GM12878 (cell line): Measurements from ENCODE around the gene PPM1A. TPM values are rescaled to one million over a fixed set of nuclear protein-coding genes. Genes with fewer than 3 reads are reported as not detected.

Source experiments
- ATF2 ChIP-seq: IDR thresholded peaks from 2 replicates; pipeline ENCODE4 v1.6.1; 2012; ENCODE audit warnings: low read length, inconsistent platforms
- ATF3 ChIP-seq: IDR thresholded peaks from 2 replicates; pipeline ENCODE4 v1.6.1; 2011; ENCODE audit warnings: low read depth, mild to moderate bottlenecking, low read length, moderate library complexity, borderline replicate concordance; ENCODE audit errors: extremely low read depth
- BACH1 ChIP-seq: fragments of 450-650 bp; IDR thresholded peaks from 2 replicates; pipeline ENCODE4 v1.6.1; 2017; ENCODE audit warnings: mild to moderate bottlenecking, borderline replicate concordance
- BCL11A ChIP-seq: IDR thresholded peaks from 2 replicates; pipeline ENCODE4 v1.6.1; 2011; ENCODE audit warnings: low read depth, low read length
- BMI1 ChIP-seq: fragments of 450-650 bp; IDR thresholded peaks from 2 replicates; pipeline ENCODE4 v1.6.1; 2016; ENCODE audit warnings: mild to moderate bottlenecking, moderate library complexity, borderline replicate concordance
- CBFB ChIP-seq: IDR thresholded peaks from 2 replicates; pipeline ENCODE4 v1.6.1; 2016; ENCODE audit warnings: antibody characterized with exemption, low read depth
- CBX5 ChIP-seq: sonication (generic); IDR thresholded peaks from 2 replicates; pipeline ENCODE4 v1.6.1; 2016; ENCODE audit warnings: low read depth, moderate library complexity, mild to moderate bottlenecking, inconsistent platforms
- CREM ChIP-seq: IDR thresholded peaks from 2 replicates; pipeline ENCODE4 v1.6.1; 2014; ENCODE audit warnings: antibody characterized with exemption, low read depth
- CUX1 ChIP-seq: IDR thresholded peaks from 2 replicates; pipeline ENCODE4 v1.6.1; 2012; ENCODE audit warnings: improper control_type of control experiment, low read depth, low read length; ENCODE audit not compliant: insufficient replicate concordance
- ETV6 ChIP-seq, 2 experiments: fragments of 450-650 bp in 1 of 2; IDR thresholded peaks in 1 of 2; conservative IDR thresholded peaks in 1 of 2; 2 replicates each; pipeline ENCODE4 v1.6.1; 2014; ENCODE audit warnings: antibody characterized with exemption in 1 of 2, borderline replicate concordance in 1 of 2, low read depth in 1 of 2, mild to moderate bottlenecking in 1 of 2, moderate library complexity in 1 of 2
- FOXM1 ChIP-seq: IDR thresholded peaks from 2 replicates; pipeline ENCODE4 v1.6.1; 2012; ENCODE audit warnings: low read depth, mild to moderate bottlenecking, inconsistent platforms, low read length, moderate library complexity
- GATAD2B ChIP-seq: fragments of 450-650 bp; conservative IDR thresholded peaks from 2 replicates; pipeline ENCODE4 v1.6.1; 2017; ENCODE audit warnings: low read depth, mild to moderate bottlenecking, moderate library complexity
- MYC ChIP-seq: IDR thresholded peaks from 2 replicates; pipeline ENCODE4 v1.6.1; 2011; ENCODE audit warnings: mild to moderate bottlenecking, low read length, moderate library complexity, inconsistent platforms; ENCODE audit not compliant: insufficient read depth, insufficient replicate concordance, insufficient read length, severe bottlenecking
- PAX5 ChIP-seq: IDR thresholded peaks from 2 replicates; pipeline ENCODE4 v1.6.1; 2011; ENCODE audit warnings: low read depth, low read length, borderline replicate concordance
- RCOR1 ChIP-seq: conservative IDR thresholded peaks from 2 replicates; pipeline ENCODE4 v1.6.1; 2012; ENCODE audit warnings: low read depth, low read length, improper control_type of control experiment
- SP1 ChIP-seq: IDR thresholded peaks from one replicate; pipeline ENCODE4 v1.6.1; 2011; ENCODE audit warnings: low read depth, low read length
- SPI1 ChIP-seq: IDR thresholded peaks from 2 replicates; pipeline ENCODE4 v1.6.1; 2011; ENCODE audit warnings: low read depth, mild to moderate bottlenecking, low read length, moderate library complexity, borderline replicate concordance; ENCODE audit not compliant: insufficient read depth
- SREBF1 ChIP-seq: IDR thresholded peaks from 2 replicates; pipeline ENCODE4 v1.6.1; 2012; ENCODE audit warnings: mild to moderate bottlenecking, low read length
- SRF ChIP-seq, 2 experiments: IDR thresholded peaks; 2 replicates each; pipeline ENCODE4 v1.6.1; 2011; ENCODE audit warnings: low read depth in 2 of 2, low read length in 2 of 2, mild to moderate bottlenecking in 1 of 2, moderate library complexity in 1 of 2
- USF2 ChIP-seq: IDR thresholded peaks from 2 replicates; pipeline ENCODE4 v1.6.1; 2011; ENCODE audit warnings: low read depth, low read length, improper control_type of control experiment, borderline replicate concordance
- WRNIP1 ChIP-seq: IDR thresholded peaks from 2 replicates; pipeline ENCODE4 v1.6.1; 2011; ENCODE audit warnings: low read depth, low read length, improper control_type of control experiment, borderline replicate concordance
- ZNF217 ChIP-seq: fragments of 450-650 bp; IDR thresholded peaks from 2 replicates; pipeline ENCODE4 v1.6.1; 2017; ENCODE audit warnings: antibody characterized with exemption, mild to moderate bottlenecking
- polyA plus RNA-seq, 11 experiments: library from polyadenylated mRNA; depleted of rRNA in 4 of 11; unstranded in 6 of 11; stranded (reverse) in 5 of 11; fragments of >200 nt; fragmentation: Nextera tagmentation in 4 of 11; fragmentation: Illumina TruSeq in 1 of 11; extraction: Ambion mirVana in 4 of 11; extraction: Trizol in 1 of 11; gene quantifications; 1 replicate in 1 of 11; 2 replicates in 10 of 11; pipeline versions ENCODE4 v1.2.1 to v1.2.3, GENCODE V29; 2011 to 2016; ENCODE audit warnings: inconsistent platforms in 2 of 11, missing spikeins in 2 of 11, low read depth in 1 of 11
- total RNA-seq, 4 experiments: library from RNA; depleted of rRNA in 3 of 4; stranded (reverse); fragments of >200 nt in 3 of 4; fragmentation: Illumina TruSeq in 1 of 4; extraction: Trizol in 1 of 4; gene quantifications; 2 replicates each; pipeline versions ENCODE4 v1.2.1 to v1.2.3, GENCODE V29; 2013 to 2021

The PPM1A gene
- total and polyA plus RNA-seq, 10 of the 15 experiments (the other 5 are each of a cell fraction or from before 2014, with no cell fraction given): 16.8 to 124 (median 47.0) TPM

- TF ChIP-seq PAX5 (0 out of 2 replicates have a peak, but pooled peaks have one; percentile 18), CREM (peak; percentile 95), ATF2 (peak; percentile 95), FOXM1 (no peak), CUX1 (no peak), BMI1 (no peak), ATF3 (no peak), GATAD2B (peak; percentile 41; the same call in 1 of the 2 replicates), SRF (IDR thresholded peaks at IDR 0.05; ENCODE audit: low read depth in 2 of 2, low read length in 2 of 2) (peak; percentile 36 to 45; a peak in 1 of 4 replicates), CBX5 (0 out of 2 replicates have a peak, but pooled peaks have one; percentile 75), BACH1 (peak; percentile 82), SREBF1 (peak; percentile 25; the same call in 1 of the 2 replicates), CBFB (peak; percentile 75; the same call in 1 of the 2 replicates), ZNF217 (no peak), USF2 (no peak), BCL11A (0 out of 2 replicates have a peak, but pooled peaks have one; percentile 23), RCOR1 (no peak), WRNIP1 (no peak), SP1 (peak; percentile 56), MYC (no peak), ETV6 (conservative IDR thresholded peaks at IDR 0.05 in 1 of 2, IDR thresholded peaks at IDR 0.05 in 1 of 2; ENCODE audit: borderline replicate concordance in 1 of 2, low read depth in 1 of 2) (0 out of 4 replicates have a peak, but pooled peaks of 1 of the 2 experiments have one; percentile 20), SPI1 (no peak; the same call in 1 of the 2 replicates)
These were observed at the start of gene PPM1A (continued) for GRCh38 chr14:60248697-60249318.
